Measurements from ENCODE around the gene MBOAT2.
"Not testable (repeated sequence)": the region's sequence is repeated elsewhere in the genome, so short reads cannot be mapped to it uniquely, and the experiment has no call there.

Gene MBOAT2

DNA sequence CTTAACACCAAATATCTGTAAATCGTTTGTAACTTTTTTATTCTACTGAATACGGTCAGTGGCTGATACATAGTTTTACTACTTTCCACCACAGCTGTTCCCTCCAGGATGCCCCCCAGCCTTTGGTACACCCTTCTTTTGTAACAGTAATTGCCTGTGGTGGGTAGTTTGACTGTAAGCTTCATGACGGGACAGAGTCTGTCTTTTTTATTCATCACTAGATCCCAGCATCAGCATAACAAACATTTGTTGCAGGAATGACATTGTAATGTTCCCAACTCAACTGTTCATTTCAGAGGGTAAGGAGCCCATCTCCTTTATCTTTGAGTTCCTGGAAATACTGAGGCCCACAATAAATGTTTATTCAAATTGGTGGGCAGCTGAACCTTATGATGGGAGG is 67.5 kb downstream of the MBOAT2 start:
- no peak overlapping the region for H3K4me2 ChIP-seq (ENCODE audit: low read length)
- H3K4me1 ChIP-seq = no peaks in the 10 kb centered on the region
- TF ChIP-seq, protein P1, sequence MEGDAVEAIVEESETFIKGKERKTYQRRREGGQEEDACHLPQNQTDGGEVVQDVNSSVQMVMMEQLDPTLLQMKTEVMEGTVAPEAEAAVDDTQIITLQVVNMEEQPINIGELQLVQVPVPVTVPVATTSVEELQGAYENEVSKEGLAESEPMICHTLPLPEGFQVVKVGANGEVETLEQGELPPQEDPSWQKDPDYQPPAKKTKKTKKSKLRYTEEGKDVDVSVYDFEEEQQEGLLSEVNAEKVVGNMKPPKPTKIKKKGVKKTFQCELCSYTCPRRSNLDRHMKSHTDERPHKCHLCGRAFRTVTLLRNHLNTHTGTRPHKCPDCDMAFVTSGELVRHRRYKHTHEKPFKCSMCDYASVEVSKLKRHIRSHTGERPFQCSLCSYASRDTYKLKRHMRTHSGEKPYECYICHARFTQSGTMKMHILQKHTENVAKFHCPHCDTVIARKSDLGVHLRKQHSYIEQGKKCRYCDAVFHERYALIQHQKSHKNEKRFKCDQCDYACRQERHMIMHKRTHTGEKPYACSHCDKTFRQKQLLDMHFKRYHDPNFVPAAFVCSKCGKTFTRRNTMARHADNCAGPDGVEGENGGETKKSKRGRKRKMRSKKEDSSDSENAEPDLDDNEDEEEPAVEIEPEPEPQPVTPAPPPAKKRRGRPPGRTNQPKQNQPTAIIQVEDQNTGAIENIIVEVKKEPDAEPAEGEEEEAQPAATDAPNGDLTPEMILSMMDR (IDR thresholded peaks at IDR 0.05) = no peak
- H3K4me3 ChIP-seq (ENCODE audit: low read depth, low read length) = no peak overlapping the region
- no peaks in the 10 kb centered on the region for H3K79me2 ChIP-seq
- H3K27ac ChIP-seq = no peak overlapping the region
- H3K36me3 ChIP-seq (ENCODE audit: control insufficient read depth, insufficient read depth, low read length) = no peaks in the 10 kb centered on the region
- no peak overlapping the region for H2AFZ ChIP-seq
- H3K9ac ChIP-seq = no peak overlapping the region
- H3K9me3 ChIP-seq (ENCODE audit: control insufficient read depth, low read length) = no peaks in the 10 kb centered on the region
- no peaks in the 10 kb centered on the region for H3K27me3 ChIP-seq (ENCODE audit: control insufficient read depth, insufficient read depth, low read length)

DNA sequence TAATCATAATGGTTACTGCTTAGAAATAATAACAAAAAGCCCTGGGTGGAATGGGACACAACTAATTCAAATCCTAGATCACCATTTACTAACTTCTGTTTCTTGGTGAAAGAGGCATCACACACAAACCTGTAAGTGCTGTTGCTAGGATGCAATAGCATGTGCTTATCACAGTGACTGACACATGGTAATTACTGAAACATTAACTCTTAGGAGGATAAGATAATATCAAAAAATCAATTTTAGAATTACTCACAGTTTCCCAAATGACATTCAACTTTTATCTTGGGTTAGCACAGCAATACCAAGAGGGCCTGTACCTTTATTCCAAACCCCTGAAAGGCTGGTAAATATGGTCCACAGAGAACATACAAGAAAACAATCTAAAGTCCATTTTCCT is 69.1 kb downstream of the MBOAT2 start:
- Histone ChIP-seq H2AFZ (no peak overlapping the region), H3K9me3 (ENCODE audit: control insufficient read depth, low read length) (no peaks in the 10 kb centered on the region), H3K36me3 (ENCODE audit: control insufficient read depth, insufficient read depth, low read length) (no peaks in the 10 kb centered on the region), H3K27me3 (ENCODE audit: control insufficient read depth, insufficient read depth, low read length) (no peaks in the 10 kb centered on the region), H3K4me3 (ENCODE audit: low read depth, low read length) (no peak overlapping the region), H3K4me2 (ENCODE audit: low read length) (no peak overlapping the region), H3K9ac (no peak overlapping the region), H3K79me2 (no peaks in the 10 kb centered on the region), H3K4me1 (no peaks in the 10 kb centered on the region), H3K27ac (no peak overlapping the region)
- TF ChIP-seq, protein P1 (IDR thresholded peaks at IDR 0.05) = no peak

DNA sequence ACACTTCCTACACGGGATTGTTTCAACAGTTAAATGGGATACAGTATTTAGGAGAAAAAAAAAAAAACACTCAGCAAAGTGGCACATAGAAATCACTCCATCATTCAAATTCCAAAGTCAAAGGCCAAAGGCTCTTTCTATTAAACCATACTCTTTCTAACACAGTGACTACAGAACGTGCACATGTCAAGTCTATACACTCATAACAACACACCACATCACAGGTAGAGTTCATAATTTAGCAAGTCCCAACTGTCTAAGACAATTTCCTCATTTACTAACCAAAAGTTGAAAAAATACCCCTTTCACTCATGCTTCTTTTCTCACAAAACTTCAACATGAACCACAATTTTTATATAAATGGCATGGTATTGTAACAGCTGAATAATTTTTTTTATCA is 70.8 kb downstream of the MBOAT2 start:
- Histone ChIP-seq H3K27ac (no peak overlapping the region), H3K79me2 (no peaks in the 10 kb centered on the region), H3K9ac (no peak overlapping the region), H2AFZ (no peak overlapping the region), H3K4me3 (ENCODE audit: low read depth, low read length) (no peak overlapping the region), H3K4me2 (ENCODE audit: low read length) (no peak overlapping the region), H3K4me1 (peaks cover under 1% of the 10 kb centered on the region), H3K9me3 (ENCODE audit: control insufficient read depth, low read length) (no peaks in the 10 kb centered on the region), H3K36me3 (ENCODE audit: control insufficient read depth, insufficient read depth, low read length) (no peaks in the 10 kb centered on the region), H3K27me3 (ENCODE audit: control insufficient read depth, insufficient read depth, low read length) (no peaks in the 10 kb centered on the region)
- TF ChIP-seq, protein P1 (IDR thresholded peaks at IDR 0.05) = no peak

DNA sequence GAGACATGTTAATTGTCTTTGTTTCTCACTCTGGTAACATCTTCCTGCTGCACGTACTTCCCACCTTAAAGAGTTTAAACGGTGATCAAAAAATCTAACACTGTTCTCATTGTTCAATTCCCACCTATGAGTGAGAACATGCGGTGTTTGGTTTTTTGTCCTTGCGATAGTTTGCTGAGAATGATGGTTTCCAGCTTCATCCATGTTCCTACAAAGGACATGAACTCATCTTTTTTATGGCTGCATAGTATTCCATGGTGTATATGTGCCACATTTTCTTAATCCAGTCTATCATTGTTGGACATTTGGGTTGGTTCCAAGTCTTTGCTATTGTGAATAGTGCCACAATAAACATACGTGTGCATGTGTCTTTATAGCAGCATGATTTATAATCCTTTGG is 73.3 kb downstream of the MBOAT2 start:
- not testable (repeated sequence) for H3K9ac ChIP-seq; H3K9me3 ChIP-seq (ENCODE audit: control insufficient read depth, low read length); H2AFZ ChIP-seq; H3K4me1 ChIP-seq; H3K4me2 ChIP-seq (ENCODE audit: low read length); H3K36me3 ChIP-seq (ENCODE audit: control insufficient read depth, insufficient read depth, low read length); H3K79me2 ChIP-seq; H3K27ac ChIP-seq; H3K4me3 ChIP-seq (ENCODE audit: low read depth, low read length); H3K27me3 ChIP-seq (ENCODE audit: control insufficient read depth, insufficient read depth, low read length)

DNA sequence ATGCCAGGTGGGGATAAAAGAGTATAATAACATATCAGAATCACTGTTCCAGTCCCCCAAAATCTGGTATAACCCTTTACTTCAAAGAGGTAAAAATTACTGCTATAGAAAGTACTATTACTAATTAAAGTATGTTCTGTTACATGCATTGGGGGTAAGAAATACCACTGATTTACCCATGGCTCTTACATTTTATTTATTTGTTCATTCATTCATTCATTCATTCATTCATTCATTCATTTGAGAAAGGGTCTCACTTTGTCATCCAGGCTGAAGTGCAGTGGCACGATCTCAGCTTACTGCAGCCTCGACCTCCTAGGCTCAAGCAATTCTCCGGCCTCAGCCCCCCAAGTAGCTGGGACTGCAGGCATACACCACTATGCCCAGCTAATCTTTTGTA is 74.4 kb downstream of the MBOAT2 start:
- Histone ChIP-seq H3K9me3 (ENCODE audit: control insufficient read depth, low read length) (no peaks in the 10 kb centered on the region), H3K4me1 (peaks cover 3% of the 10 kb centered on the region), H3K27me3 (ENCODE audit: control insufficient read depth, insufficient read depth, low read length) (no peaks in the 10 kb centered on the region), H3K36me3 (ENCODE audit: control insufficient read depth, insufficient read depth, low read length) (no peaks in the 10 kb centered on the region), H2AFZ (no peak overlapping the region), H3K27ac (no peak overlapping the region), H3K9ac (no peak overlapping the region), H3K79me2 (peaks cover 2% of the 10 kb centered on the region), H3K4me3 (ENCODE audit: low read depth, low read length) (no peak overlapping the region), H3K4me2 (ENCODE audit: low read length) (no peak overlapping the region)
- TF ChIP-seq, protein P1 (IDR thresholded peaks at IDR 0.05) = no peak
